Loucy (cell line): Measurements from ENCODE around the gene COL25A1.
A peak's percentile ranks its signal among the peaks of the same experiment; 100 is the strongest.
"Not testable (repeated sequence)": the region's sequence is repeated elsewhere in the genome, so short reads cannot be mapped to it uniquely, and the experiment has no call there.

Experiments
- H2AFZ ChIP-seq: fragments of 200-600 bp; sonication (generic); 2 replicates; pipeline ENCODE4 v1.6.0; 2016; ENCODE audit warnings: antibody characterized with exemption, mild to moderate bottlenecking, low read length, moderate library complexity
- H3F3A ChIP-seq: fragments of 200-600 bp; 2 replicates; pipeline ENCODE4 v1.6.0; 2016; ENCODE audit warnings: antibody characterized with exemption, low read depth, mild to moderate bottlenecking
- H3K27me3 ChIP-seq: fragments of 200-600 bp; sonication (generic); 2 replicates; pipeline ENCODE4 v1.6.1; 2014; ENCODE audit warnings: low read length, mild to moderate bottlenecking; ENCODE audit not compliant: insufficient read depth, poor library complexity, severe bottlenecking
- H3K36me3 ChIP-seq: fragments of 200-600 bp; sonication (generic); 2 replicates; pipeline ENCODE4 v1.6.1; 2016; ENCODE audit warnings: low read length; ENCODE audit not compliant: insufficient read depth
- H3K4me1 ChIP-seq: fragments of 200-600 bp; sonication (generic); 2 replicates; pipeline ENCODE4 v1.5.1; 2014; ENCODE audit warnings: low read length, mild to moderate bottlenecking; ENCODE audit not compliant: insufficient read depth, poor library complexity, severe bottlenecking
- H3K4me2 ChIP-seq: fragments of 200-600 bp; sonication (generic); 2 replicates; pipeline ENCODE4 v1.6.0; 2014; ENCODE audit warnings: antibody characterized with exemption, low read length, low read depth, mild to moderate bottlenecking; ENCODE audit not compliant: poor library complexity, severe bottlenecking
- H3K4me3 ChIP-seq: fragments of 200-600 bp; sonication (generic); 2 replicates; pipeline ENCODE4 v1.5.1; 2014; ENCODE audit warnings: low read length, mild to moderate bottlenecking, mixed read lengths; ENCODE audit not compliant: poor library complexity, severe bottlenecking
- H3K79me2 ChIP-seq: fragments of 200-600 bp; sonication (generic); 2 replicates; pipeline ENCODE4 v1.6.1; 2014; ENCODE audit warnings: low read length; ENCODE audit not compliant: insufficient read depth
- H3K9ac ChIP-seq: fragments of 200-600 bp; sonication (generic); 2 replicates; pipeline ENCODE4 v1.6.0; 2014; ENCODE audit warnings: mild to moderate bottlenecking, low read depth, low read length, moderate library complexity; ENCODE audit not compliant: poor library complexity, severe bottlenecking
- H3K9me2 ChIP-seq: fragments of 200-600 bp; sonication (generic); replicated peaks from 2 replicates; pipeline ENCODE4 v1.6.1; 2016; ENCODE audit warnings: low read depth, low read length, mixed read lengths
- H3K9me3 ChIP-seq: fragments of 200-600 bp; sonication (generic); 2 replicates; pipeline ENCODE4 v1.6.1; 2014; ENCODE audit warnings: mild to moderate bottlenecking, antibody characterized with exemption, low read length, low read depth; ENCODE audit not compliant: insufficient read depth
- H4K20me1 ChIP-seq: fragments of 200-600 bp; sonication (generic); 2 replicates; pipeline ENCODE4 v1.6.0; 2014; ENCODE audit warnings: antibody characterized with exemption, low read length, mild to moderate bottlenecking; ENCODE audit not compliant: insufficient read depth, poor library complexity, severe bottlenecking
- CTCF ChIP-seq: fragments of 200-600 bp; sonication (generic); conservative IDR thresholded peaks from 2 replicates; pipeline ENCODE4 v1.5.1; 2014; ENCODE audit warnings: mild to moderate bottlenecking, antibody characterized with exemption, low read length
- EZH2phosphoT487 ChIP-seq: fragments of 200-600 bp; IDR thresholded peaks from 2 replicates; pipeline ENCODE4 v1.6.1; 2018; ENCODE audit warnings: antibody characterized with exemption, mild to moderate bottlenecking, moderate library complexity, borderline replicate concordance

COL25A1 gene

GRCh38 chr4:109113521-109113920 is 188.9 kb downstream of the COL25A1 start:
- no peaks in the 10 kb centered on the region for H4K20me1 ChIP-seq
- peaks cover 16% of the 10 kb centered on the region for H3K4me1 ChIP-seq
- H3K9ac ChIP-seq: no peak overlapping the region
- H3K27me3 ChIP-seq: no peaks in the 10 kb centered on the region
- H3K4me3 ChIP-seq: no peak overlapping the region
- no peak for TF ChIP-seq CTCF
- TF ChIP-seq EZH2phosphoT487: no peak
- no peaks in the 10 kb centered on the region for H3K9me2 ChIP-seq
- no peaks in the 10 kb centered on the region for H3K36me3 ChIP-seq
- no peak overlapping the region for H2AFZ ChIP-seq
- no peak overlapping the region for H3K4me2 ChIP-seq
- no peaks in the 10 kb centered on the region for H3F3A ChIP-seq
- H3K9me3 ChIP-seq: no peaks in the 10 kb centered on the region
- H3K79me2 ChIP-seq: no peaks in the 10 kb centered on the region

- H3K9ac ChIP-seq: no peak overlapping the region
- H3K27me3 ChIP-seq: no peaks in the 10 kb centered on the region
- H3K9me2 ChIP-seq: no peaks in the 10 kb centered on the region
- no peaks in the 10 kb centered on the region for H3K79me2 ChIP-seq
- H2AFZ ChIP-seq: no peak overlapping the region
- H4K20me1 ChIP-seq: no peaks in the 10 kb centered on the region
- TF ChIP-seq EZH2phosphoT487: no peak
- TF ChIP-seq CTCF: no peak
- H3K36me3 ChIP-seq: no peaks in the 10 kb centered on the region
- H3K9me3 ChIP-seq: no peaks in the 10 kb centered on the region
- H3F3A ChIP-seq: no peaks in the 10 kb centered on the region
- no peak overlapping the region for H3K4me3 ChIP-seq
- H3K4me1 ChIP-seq: peaks cover 15% of the 10 kb centered on the region
- no peak overlapping the region for H3K4me2 ChIP-seq
Observed at GRCh38 chr4:109111031-109111430, 191.4 kb downstream of the COL25A1 start.

DNA sequence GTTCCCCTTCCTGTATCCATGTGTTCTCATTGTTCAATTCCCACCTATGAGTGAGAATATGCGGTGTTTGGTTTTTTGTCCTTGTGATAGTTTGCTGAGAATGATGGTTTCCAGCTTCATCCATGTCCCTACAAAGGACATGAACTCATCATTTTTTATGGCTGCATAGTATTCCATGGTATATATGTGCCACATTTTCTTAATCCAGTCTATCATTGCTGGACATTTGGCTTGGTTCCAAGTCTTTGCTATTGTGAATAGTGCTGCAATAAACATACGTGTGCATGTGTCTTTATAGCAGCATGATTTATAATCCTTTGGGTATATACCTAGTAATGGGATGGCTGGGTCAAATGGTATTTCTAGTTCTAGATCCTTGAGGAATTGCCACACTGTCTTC is 194.2 kb downstream of the COL25A1 start:
- H3K27me3 ChIP-seq, H3K4me1 ChIP-seq, H3K79me2 ChIP-seq, H3K9me3 ChIP-seq, H4K20me1 ChIP-seq, H3K9ac ChIP-seq, H2AFZ ChIP-seq, H3K4me2 ChIP-seq, H3K4me3 ChIP-seq, H3K36me3 ChIP-seq, H3K9me2 ChIP-seq, H3F3A ChIP-seq: not testable (repeated sequence)

DNA sequence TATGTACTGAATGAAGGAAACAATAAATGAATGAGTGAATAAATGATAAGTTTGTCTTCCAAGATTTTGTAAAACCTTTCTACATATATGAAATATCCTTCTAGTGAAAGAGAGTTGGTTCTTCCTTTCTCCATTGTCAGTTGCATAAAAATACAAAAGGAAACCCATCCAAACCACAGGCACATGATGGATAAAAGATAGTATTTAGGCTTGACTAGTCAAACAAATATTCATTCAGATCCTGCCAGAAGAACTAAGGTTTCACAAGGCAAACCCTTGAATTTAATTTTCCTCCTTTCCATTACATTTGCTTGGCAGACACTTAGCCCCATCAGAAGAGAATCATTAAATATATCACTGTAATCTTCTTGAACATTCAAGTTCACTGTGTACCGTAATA is 208.4 kb downstream of the COL25A1 start:
- H3F3A ChIP-seq: no peaks in the 10 kb centered on the region
- H3K79me2 ChIP-seq: no peaks in the 10 kb centered on the region
- H3K4me2 ChIP-seq: peak overlapping the region; percentile 16
- no peaks in the 10 kb centered on the region for H3K27me3 ChIP-seq
- peaks cover 27% of the 10 kb centered on the region for H3K4me1 ChIP-seq
- TF ChIP-seq EZH2phosphoT487 (no peak), CTCF (no peak)
- H4K20me1 ChIP-seq: no peaks in the 10 kb centered on the region
- no peak overlapping the region for H3K9ac ChIP-seq
- no peaks in the 10 kb centered on the region for H3K9me2 ChIP-seq
- H3K36me3 ChIP-seq: no peaks in the 10 kb centered on the region
- no peak overlapping the region for H2AFZ ChIP-seq
- H3K9me3 ChIP-seq: no peaks in the 10 kb centered on the region
- H3K4me3 ChIP-seq: no peak overlapping the region
